GM19452 (cell line): Measurements from ENCODE around the gene NGEF.

Experiments
- ATAC-seq: cut with Tn5 transposase; IDR thresholded peaks from one replicate; pipeline ENCODE4 v1.9.1; 2021; ENCODE audit not compliant: unreplicated experiment

Gene NGEF

GRCh38 chr2:232901736-232902578 lies 111.1 kb downstream of the NGEF start:
- no peak for ATAC-seq

GRCh38 chr2:232900811-232901735 lies 112.0 kb downstream of the NGEF start:
- ATAC-seq, result no peak

- no peak for ATAC-seq
Observed at GRCh38 chr2:232898592-232899543, 114.2 kb downstream of the NGEF start.

- ATAC-seq, result no peak
Observed at GRCh38 chr2:232897598-232898408, 115.3 kb downstream of the NGEF start.

- no peak for ATAC-seq
Observed at GRCh38 chr2:232896720-232897597, 116.1 kb downstream of the NGEF start.

GRCh38 chr2:232896111-232896510 lies 116.9 kb downstream of the NGEF start:
- no peak for ATAC-seq

- no peak for ATAC-seq
Observed at GRCh38 chr2:232894746-232895145, 118.3 kb downstream of the NGEF start.

GRCh38 chr2:232894251-232894650 lies 118.8 kb downstream of the NGEF start:
- no peak for ATAC-seq

GRCh38 chr2:232893834-232894233 lies 119.2 kb downstream of the NGEF start:
- no peak for ATAC-seq

- ATAC-seq, result no peak
Observed at GRCh38 chr2:232892843-232893242, 120.2 kb downstream of the NGEF start.

- no peak for ATAC-seq
Observed at GRCh38 chr2:232892221-232892620, 120.8 kb downstream of the NGEF start.

GRCh38 chr2:232891621-232892071 lies 121.4 kb downstream of the NGEF start:
- no peak for ATAC-seq

GRCh38 chr2:232890896-232891601 lies 122.0 kb downstream of the NGEF start:
- no peak for ATAC-seq

- no peak for ATAC-seq
Observed at GRCh38 chr2:232890536-232890895, 122.5 kb downstream of the NGEF start.

- ATAC-seq, result no peak
Observed at GRCh38 chr2:232889876-232890401, 123.1 kb downstream of the NGEF start.

- no peak for ATAC-seq
Observed at GRCh38 chr2:232888839-232889529, 124.1 kb downstream of the NGEF start.

GRCh38 chr2:232888099-232888836 lies 124.8 kb downstream of the NGEF start:
- no peak for ATAC-seq
